Sigmoid colon (tissue), 4 donors: ENCODE data around the gene FAM3C.

Experiments used
- CTCF ChIP-seq, 4 experiments: fragments of 450-650 bp in 3 of 4; fragments of 200-600 bp in 1 of 4; IDR thresholded peaks; one replicate each; pipeline ENCODE4 v1.5.1; 2016 to 2019; ENCODE audit warnings: antibody characterized with exemption in 4 of 4, mild to moderate bottlenecking in 3 of 4, moderate library complexity in 2 of 4
- POLR2AphosphoS5 ChIP-seq, 4 donors: sonication (generic); formaldehyde crosslinking; IDR thresholded peaks; one replicate each; pipeline ENCODE4 v1.6.1; 2017; ENCODE audit warnings: antibody characterized with exemption in 4 of 4

- TF ChIP-seq CTCF (IDR thresholded peaks at IDR 0.05): no peak
- TF ChIP-seq POLR2AphosphoS5 (IDR thresholded peaks at IDR 0.05): no peak
Observed at GRCh38 chr7:121431389-121431995, 35.4 kb upstream of the FAM3C start.
